NCI-H1436 (cell line): ENCODE measurements around the gene MOSMO.
A peak's percentile ranks its signal among the peaks of the same experiment; 100 is the strongest.
"Not testable (repeated sequence)": the region's sequence is repeated elsewhere in the genome, so short reads cannot be mapped to it uniquely, and the experiment has no call there.

Experiments
- DNase-seq: peaks from one replicate; lab custom pipeline; 2025; lab: John Stamatoyannopoulos, UW

The MOSMO gene

DNA sequence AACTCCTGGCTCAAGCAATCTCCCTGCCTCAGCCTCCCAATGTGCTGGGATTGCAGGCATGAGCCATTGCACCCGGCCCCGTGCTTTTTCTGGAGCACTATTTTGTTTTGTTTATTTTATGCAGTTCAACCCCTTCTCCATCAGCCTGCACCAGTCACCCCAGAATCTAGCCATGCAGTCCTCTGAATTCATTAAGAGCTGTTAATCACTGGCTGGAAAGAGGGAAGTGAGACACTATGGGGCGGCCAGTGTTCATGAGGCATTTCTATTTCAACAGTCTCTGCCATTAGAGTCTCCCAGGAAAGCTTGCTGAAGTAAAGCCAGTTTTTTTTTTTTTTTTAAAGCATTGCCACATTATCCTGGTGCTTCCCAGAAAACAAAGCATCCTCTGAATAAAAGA, 86.1 kb downstream of the MOSMO start:
- DNase-seq, result no peak

DNA sequence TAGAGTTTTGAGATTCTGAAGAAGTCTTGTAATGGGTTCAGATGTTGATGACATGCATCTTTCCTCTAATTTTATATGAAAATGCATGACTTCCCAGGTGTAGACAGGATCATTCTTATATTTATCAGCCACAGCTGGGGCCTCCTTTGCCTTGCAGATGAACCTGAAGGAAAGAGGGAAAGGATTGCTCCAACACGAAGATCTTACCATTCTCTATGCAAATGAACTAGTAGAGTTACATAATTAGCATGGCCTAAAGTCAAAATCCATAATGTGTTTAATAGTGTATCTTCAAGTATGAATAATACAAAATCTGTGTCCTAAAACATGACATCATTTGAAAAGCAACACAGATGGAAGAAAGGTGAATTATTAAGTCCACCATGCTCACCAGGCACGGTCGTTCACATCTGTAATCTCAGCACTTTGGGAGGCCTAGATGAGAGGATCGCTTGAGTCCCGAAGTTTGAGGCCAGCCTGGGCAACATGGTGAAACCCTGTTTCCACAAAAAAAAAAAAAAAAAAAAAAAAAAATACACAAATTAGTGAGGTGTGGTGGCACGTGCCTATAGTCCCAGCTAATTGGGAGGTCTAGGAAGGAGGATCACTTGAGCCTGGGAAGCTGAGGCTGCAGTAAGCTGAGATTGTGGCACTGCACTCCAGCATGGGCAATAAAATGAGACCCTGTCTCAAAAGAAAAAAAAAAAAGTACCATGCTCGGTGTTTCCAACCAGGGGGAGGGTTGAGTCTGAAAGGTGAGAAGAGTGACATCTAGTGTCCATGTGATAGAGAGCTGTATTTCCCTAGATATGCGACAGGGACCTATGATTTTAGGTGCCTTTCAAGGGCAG, 90.7 kb downstream of the MOSMO start:
- peak; percentile 52 for DNase-seq

DNA sequence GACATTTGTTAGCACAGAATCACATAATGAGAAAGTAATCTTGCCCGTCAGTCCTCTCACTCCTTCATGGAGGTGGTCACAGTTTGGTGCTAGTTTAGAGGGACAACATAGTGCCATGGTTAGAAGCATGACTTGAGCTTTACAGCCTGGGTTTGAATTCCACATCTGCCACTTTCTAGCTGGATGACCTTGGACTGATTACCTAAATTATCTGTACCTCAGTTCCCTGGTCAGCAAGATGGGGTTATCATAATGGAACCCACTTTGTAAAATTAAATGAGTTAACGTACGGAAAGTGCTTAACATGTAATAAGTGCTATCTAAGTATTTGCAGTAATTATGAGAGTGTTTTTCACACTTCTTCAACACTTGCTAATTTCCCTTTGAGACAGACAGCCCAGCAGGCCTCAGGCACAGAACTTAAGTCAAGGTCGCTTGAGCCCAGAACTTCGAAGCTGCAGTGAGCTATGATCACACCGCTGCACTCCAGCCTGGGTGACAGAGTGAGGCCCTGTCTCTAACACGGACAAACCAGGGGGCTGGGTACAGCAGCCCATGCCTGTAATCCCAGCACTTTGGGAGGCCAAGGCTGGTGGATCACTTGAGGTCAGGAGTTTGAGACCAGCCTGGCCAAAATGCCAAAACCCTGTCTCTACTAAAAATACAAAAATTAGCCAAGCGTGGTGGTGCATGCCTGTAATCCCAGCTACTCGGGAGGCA, 91.5 kb downstream of the MOSMO start:
- no peak for DNase-seq

DNA sequence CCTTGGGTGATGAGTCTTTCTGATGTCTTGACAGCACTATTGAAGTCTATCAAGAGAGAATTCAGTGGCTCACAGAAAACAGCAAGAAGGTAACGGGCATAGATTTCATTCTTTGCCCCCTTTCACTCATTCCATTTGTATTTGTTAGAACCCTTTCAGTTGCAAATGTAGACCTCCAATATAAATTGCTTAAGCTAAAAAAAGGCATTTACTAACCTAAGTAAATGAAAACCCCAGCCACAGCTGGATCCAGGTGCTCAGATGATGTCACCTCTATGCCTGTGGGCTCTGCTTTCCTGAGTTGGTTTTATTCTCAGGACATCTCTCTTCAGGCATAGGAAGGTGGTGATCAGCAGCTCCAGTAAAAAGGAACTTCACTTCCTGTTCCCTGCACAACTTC, 95.5 kb downstream of the MOSMO start:
- no peak for DNase-seq

DNA sequence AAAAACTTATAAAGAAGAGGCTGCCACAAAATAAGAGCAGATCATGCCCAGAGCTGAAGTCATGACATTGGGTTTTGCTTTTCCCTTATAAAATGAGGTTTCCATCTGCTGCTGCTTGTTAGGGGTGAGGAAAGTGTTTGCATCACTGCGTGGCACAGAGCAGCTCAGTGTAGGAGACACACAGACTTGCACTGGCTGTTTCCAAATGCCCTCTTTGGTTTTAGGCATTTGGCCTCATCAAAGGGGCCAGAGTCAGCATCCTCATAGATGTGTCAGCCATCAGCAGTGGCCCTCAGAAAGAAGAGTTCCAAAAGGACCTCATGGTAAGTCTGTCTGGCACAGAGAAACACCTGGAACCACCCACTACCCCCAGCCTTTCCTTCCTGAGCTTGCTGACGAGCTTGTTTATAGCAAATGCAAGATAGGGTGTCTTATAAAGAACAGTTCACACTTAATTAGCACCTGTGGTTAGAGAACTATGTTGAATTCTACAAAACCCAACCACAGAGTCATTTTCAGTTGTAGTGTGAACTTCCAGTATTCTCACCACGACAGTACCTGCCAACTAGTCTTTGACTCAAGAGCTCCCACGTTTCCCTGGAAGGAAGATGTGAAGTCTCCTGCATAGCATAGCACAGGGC, 101.5 kb downstream of the MOSMO start:
- DNase-seq, result no peak

DNA sequence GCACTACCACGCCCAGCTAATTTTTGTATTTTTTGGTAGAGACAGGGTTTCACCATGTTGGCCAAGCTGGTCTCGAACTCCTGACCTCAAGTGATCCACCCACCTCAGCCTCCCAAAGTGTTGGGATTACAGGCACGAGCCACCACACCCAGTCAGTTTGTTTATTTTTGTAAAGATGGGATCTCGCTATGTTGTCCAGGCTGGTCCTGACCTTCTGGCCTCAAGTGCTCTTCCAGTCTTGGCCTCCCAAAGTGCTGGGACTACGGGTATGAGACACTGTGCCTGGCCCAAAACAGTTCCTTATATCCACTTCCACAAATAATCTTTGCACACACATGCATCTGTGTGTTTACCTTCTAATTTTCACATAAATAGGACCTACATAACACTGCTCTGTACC, 103.7 kb downstream of the MOSMO start:
- DNase-seq, result not testable (repeated sequence)

DNA sequence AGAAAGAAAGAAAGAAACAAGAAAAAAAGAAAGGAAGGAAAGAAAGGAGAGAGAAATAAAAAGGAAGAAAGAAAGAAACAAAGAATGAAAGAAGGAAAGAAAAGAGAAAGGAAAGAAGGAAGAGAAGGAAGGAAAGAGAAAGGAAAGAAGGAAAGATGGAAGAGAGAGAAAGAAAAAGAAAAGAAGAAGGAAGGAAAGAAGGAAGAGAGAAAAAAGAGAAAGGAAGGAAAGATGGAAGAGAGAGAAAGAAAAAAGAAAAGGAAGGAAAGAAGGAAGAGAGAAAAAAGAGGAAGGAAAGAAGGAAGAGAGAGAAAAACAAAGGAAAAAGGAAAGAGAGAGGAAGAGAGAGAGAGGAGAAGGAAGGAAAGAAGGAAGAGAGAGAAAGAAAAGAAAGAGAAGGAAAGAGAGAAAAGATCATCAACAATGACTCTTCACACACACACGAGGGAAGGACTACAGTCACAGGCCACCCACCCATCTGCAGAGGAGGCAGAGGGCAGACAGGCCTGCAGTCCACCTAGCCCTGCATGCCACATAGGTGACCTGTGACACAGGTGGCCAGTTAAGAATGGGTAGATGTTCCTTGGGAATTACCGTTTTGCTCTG, 108.3 kb downstream of the MOSMO start:
- DNase-seq, result no peak

DNA sequence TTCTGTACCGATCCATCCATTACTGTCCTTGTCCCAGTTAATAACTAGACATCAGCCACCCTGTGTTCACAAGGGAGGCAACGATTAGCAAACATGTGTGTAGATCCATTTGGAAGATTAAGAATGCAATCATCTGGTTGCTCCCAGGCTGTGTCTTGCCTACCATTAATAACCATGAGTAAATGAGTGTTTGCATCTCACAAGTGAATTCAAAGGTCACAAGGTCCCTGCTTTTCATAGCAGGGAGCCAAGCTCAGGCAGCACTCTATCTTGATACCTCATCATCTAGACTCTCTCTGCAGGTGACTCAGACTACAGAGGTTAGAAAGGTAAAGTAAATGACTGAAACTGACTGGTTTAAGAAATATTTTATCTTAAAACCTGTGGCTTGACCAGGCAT, 109.7 kb downstream of the MOSMO start:
- DNase-seq, result no peak

DNA sequence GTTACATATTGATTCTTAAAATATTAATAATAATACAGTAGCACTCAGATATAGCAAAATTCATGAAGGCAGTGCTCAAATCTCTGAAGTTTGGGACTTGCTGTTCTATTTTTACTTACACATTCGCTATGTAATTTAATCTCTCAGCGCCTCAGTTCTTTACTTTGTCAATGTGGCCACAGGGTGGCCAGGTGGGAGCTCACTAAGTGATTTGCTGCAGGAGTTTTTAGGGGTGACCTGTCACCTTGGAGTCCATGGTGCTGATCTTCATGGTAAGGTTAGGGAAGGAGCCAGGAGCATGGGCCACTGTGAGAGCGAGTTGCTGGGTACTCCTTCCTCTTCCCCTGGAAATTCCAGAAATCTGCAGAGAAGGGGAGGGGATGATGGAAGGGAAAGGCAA, 112.5 kb downstream of the MOSMO start:
- DNase-seq, result no peak

DNA sequence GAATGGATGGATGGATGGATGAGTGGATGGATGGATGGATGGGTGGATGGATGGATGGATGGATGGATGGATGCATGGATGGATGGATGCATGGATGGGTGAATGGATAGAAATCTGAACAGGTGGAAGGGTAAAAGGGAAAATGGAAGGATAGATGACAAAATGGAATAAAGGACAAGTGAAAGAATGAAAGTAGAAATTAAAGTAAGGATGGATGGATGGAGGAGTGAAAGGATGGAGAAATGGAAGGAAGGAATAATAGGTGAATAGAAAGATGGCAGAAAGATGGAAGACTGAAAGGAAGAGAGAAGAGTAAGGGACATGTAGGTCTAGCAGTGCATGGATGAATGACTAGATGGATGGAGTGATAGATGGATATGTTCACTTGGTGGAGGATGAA, 114.3 kb downstream of the MOSMO start:
- DNase-seq, result no peak

DNA sequence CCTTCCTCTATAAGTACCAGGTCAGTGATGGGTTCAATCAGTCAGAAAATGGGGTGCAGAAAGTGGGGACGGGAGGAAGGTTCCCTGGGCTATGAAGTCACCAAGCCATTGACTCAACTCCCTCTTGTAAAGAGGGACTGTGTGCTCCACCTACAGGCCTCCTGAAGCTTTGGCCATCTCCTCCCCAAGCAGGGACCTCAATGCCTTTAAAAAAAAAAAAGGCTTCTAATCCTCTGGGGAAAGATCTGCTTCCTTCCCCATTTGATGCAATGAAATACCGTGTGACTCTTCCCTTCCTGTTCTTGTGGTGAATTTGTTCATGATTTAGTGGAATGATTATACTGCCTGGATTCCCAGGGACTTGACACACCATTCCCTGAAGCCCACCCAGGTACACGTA, 115.2 kb downstream of the MOSMO start:
- no peak for DNase-seq

DNA sequence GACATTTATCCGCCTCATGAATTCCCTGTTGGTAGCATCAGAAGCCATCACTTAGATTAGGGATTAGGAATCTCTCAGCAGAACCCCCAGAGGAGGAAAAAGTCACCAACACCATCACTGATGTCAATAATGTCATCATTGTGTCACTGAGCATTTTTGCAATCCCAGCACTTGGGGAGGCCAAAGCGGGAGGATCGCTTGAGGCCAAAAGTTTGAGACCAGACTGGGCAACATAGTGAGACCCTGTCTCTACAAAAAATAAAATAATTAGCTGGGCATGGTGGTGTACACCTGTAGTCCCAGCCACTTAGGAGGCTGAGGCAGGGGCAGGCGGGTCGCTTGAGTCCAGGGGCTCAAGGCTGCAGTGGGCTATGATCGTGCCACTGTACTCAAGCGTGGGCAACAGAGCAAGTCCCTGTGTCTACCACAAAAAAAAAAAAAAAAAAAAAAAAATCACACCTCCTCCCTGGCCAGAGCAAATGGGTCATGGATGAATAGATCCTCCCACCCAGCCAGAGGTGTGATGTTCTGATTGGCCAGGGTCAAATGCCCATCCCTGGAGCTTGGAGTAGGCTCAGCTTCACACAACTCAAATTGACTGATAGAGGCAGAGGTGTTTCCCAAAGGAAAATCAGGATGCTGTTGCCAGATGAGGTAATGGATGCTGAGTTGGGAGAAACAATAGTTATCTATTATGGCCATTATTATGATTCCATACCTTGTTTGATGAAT, 116.0 kb downstream of the MOSMO start:
- no peak for DNase-seq

DNA sequence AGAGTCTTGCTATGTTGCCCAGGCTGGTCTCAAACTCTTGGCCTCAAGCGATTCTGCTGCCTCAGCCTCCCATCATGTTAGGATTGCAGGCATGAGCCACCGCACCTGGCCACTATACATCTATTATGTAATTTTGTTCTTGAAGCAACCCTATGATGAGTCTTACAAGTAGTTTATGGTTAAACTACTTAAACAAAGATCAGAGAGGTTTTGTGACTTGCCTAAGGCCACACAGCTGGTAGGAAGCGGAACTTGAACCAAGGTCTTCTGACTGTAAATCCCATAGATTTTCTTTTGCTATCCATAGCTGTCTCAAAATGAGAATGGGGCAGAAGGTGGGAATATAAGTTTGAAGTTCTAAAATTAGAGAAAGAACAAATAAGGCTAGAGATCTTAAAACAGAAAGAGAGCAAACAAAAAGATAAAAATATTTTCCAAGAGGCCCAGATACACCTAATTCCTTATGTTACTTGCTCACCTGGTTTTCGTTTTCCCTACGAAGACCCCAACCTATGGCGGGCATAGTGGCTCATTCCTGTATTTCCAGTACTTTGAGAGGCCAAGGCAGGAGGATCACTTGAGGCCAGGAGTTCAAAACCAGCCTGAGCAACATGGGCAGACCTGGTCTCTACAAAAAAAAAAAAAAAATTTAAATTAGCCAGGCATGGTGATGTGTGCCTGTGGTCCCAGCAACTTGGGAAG, 116.8 kb downstream of the MOSMO start:
- no peak for DNase-seq

DNA sequence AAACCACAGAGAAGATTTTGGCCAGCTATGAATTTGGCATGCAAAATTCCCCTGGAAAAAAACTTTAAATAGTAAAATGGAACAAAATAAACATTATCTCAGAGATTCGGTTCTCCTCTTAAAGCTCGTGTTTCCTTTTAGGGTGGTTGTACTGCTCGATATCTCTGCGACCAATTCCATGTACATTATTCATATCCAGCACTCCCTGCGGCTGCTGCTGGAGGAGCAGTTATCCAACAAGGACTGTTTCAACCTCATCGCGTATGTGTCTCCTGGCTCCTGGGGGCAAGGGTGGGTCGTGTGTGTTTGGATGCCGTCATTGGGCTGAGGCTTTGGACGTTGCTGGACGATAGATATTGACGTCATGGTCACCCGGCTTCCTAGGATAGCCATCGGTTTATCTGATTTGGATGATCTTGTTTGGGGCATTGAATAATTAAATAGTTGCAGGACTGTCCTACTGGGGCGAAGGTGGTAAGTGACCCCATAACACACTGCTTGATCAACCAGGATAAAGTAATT, 118.2 kb downstream of the MOSMO start:
- no peak for DNase-seq

DNA sequence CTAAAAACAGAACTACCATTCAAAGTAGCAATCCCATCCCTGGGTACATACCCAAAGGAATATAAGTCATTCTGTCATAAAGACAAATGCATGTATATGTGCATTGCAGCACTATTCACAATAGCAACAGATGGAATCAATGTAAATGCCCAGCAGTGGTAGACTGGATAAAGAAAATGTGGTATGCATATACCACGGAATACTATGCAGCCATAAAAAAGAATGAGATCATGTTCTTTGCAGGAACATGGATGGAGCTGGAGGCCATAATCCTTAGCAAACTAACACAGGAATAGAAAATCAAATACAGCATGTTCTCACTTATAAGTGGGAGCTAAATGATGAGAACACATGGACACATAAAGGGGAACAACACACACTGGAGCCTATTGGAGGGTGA, 120.6 kb downstream of the MOSMO start:
- DNase-seq, result not testable (repeated sequence)

DNA sequence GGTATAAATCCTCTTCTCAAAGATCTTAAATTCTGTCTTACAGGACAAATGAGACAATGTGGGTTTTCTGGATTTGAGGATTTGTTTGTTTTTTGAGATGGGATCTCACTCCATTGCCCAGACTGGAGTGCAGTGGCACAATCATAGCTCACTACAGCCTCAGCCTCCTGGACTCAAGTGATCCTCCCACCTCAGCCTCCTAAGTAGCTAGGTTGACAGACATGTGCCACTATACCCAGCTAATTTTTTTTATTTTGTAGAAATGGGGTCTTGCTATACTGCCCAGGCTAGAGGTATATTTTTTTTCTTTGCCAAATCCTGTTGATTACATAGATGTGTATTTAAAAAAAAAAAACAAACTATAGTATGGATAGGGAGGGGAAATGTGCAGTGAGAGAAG, 122.6 kb downstream of the MOSMO start:
- DNase-seq, result no peak

DNA sequence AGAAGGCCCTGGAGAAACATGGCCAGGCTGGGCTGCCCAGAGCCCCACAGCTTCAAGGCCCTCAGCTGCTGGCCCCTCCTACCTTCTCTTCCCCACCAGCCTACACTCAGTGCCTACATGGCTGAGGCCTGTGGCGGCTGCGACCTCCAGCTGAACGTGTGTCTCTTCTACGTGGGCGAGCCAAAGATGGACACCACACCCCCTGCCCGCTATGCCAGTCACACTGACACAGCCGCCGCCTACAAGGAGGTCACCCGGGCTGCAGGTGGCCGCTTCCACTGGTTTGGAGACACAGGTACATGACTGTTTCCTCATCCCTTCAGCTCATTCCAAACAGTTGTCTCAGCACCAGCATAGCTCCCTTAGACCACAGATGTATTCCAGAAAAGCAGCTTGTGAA, 124.9 kb downstream of the MOSMO start:
- no peak for DNase-seq
